Subcutaneous abdominal adipose tissue (tissue), 5 donors: Measurements from ENCODE around the gene PRELID1.

Experiments used
- H3K27ac ChIP-seq: one replicate; pipeline ENCODE4 v1.7.0; 2013; ENCODE audit warnings: low read depth, mild to moderate bottlenecking, inconsistent platforms, low read length, moderate library complexity
- H3K27me3 ChIP-seq, 5 donors: one replicate each; pipeline ENCODE4 v1.7.0; 2013; ENCODE audit warnings: low read length in 5 of 5, inconsistent platforms in 1 of 5; ENCODE audit not compliant: control insufficient read depth in 5 of 5, insufficient read depth in 4 of 5
- H3K36me3 ChIP-seq, 5 donors: one replicate each; pipeline ENCODE4 v1.7.0; 2013; ENCODE audit warnings: low read length in 5 of 5; ENCODE audit not compliant: control insufficient read depth in 5 of 5, insufficient read depth in 5 of 5
- H3K4me1 ChIP-seq, 5 donors: one replicate each; pipeline ENCODE4 v1.7.0; 2013; ENCODE audit warnings: low read length in 5 of 5, mild to moderate bottlenecking in 3 of 5, moderate library complexity in 1 of 5; ENCODE audit not compliant: control insufficient read depth in 5 of 5, insufficient read depth in 5 of 5
- H3K4me3 ChIP-seq, 5 donors: one replicate each; pipeline ENCODE4 v1.7.0; 2013; ENCODE audit warnings: low read length in 5 of 5, low read depth in 1 of 5
- H3K9ac ChIP-seq, 5 donors: one replicate each; pipeline ENCODE4 v1.7.0; 2013; ENCODE audit warnings: low read length in 5 of 5, mild to moderate bottlenecking in 4 of 5, moderate library complexity in 3 of 5
- H3K9me3 ChIP-seq, 5 donors: one replicate each; pipeline ENCODE4 v1.7.0; 2013; ENCODE audit warnings: low read length in 5 of 5; ENCODE audit not compliant: control insufficient read depth in 5 of 5
- donor health status: healthy.
- donor health status: healthy.
- donor health status: healthy.
- donor health status: healthy.
- donor health status: healthy.

The PRELID1 gene

DNA sequence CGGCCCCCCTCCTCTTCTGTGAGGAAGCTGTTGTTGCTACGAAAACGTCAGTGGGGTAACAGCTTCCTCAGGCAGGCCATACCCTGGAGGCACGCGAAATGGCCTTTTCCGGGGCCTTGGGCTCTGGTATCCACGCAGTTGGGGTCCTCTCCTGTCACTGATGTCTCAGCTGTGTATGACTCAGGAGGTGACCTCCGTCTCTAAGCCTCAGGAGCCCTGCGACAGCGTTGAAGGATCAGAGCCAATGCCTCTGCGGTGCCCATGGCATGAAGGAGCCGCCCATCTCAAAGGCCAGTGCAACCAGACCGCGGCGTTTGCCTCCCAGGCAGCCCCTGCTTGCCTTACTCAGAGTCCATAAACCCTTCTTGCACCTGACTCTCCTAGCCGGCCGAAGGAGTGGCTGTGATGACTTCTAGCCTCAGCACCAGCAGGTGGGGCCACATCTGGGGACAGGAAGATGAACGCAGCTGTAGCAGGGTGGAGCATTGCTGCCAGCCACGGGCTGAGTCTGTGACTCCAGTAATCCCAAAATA lies 9.1 kb downstream of the PRELID1 start:
- Histone ChIP-seq H3K27ac (no peak overlapping the region), H3K4me3 (peak overlapping the region in 3 of 5 donors; percentile 33 to 73 (median 67))

GRCh38 chr5:177313561-177314259 lies 10.1 kb downstream of the PRELID1 start:
- no peak overlapping the region for H3K27ac ChIP-seq
- no peaks in the 10 kb centered on the region for H3K9me3 ChIP-seq
- no peak overlapping the region for H3K9ac ChIP-seq
- H3K36me3 ChIP-seq, result peaks cover 0 to 3% (median 0%) of the 10 kb centered on the region in 5 donors
- H3K4me1 ChIP-seq, result peaks cover 0 to 35% (median 30%) of the 10 kb centered on the region in 5 donors
- H3K4me3 ChIP-seq, result no peak overlapping the region
- no peaks in the 10 kb centered on the region for H3K27me3 ChIP-seq

More for the DNA sequence above, 9.1 kb downstream of the PRELID1 start:
- Histone ChIP-seq H3K36me3 (peaks cover 0 to 3% (median 0%) of the 10 kb centered on the region in 5 donors), H3K27me3 (no peaks in the 10 kb centered on the region), H3K4me1 (peaks cover 0 to 40% (median 30%) of the 10 kb centered on the region in 5 donors), H3K9me3 (no peaks in the 10 kb centered on the region), H3K9ac (no peak overlapping the region)

GRCh38 chr5:177314376-177315342 lies 11.1 kb downstream of the PRELID1 start:
- Histone ChIP-seq H3K4me1 (peaks cover 0 to 32% (median 28%) of the 10 kb centered on the region in 5 donors), H3K9ac (no peak overlapping the region), H3K4me3 (no peak overlapping the region), H3K36me3 (peaks cover 0 to 3% (median 0%) of the 10 kb centered on the region in 5 donors), H3K27ac (no peak overlapping the region), H3K9me3 (no peaks in the 10 kb centered on the region), H3K27me3 (no peaks in the 10 kb centered on the region)

DNA sequence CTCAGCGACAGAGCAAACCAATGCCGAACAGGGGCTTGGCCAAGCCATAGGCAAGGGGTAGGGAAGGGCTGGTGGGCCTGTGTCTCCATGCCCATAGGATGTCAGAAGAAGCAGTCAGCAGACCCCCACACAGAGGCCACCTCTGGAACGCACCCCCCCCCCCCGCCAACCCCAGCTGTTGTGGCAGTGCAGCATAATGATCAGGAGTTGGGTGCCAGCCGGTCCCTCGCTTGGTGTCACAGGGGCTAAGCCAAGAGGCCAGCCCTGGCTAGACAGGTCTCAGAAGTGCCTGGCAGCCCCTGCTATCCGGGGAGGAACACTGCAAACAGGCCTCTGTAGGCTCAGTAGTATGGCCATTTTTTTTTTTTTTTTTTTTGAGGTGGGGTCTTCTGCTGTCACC lies 11.8 kb downstream of the PRELID1 start:
- Histone ChIP-seq H3K9ac (no peak overlapping the region), H3K4me1 (peaks cover 0 to 25% (median 22%) of the 10 kb centered on the region in 5 donors), H3K4me3 (no peak overlapping the region), H3K9me3 (no peaks in the 10 kb centered on the region), H3K27ac (no peak overlapping the region), H3K36me3 (peaks cover 0 to 7% (median 4%) of the 10 kb centered on the region in 5 donors), H3K27me3 (no peaks in the 10 kb centered on the region)

- Histone ChIP-seq H3K9ac (no peak overlapping the region), H3K4me3 (no peak overlapping the region), H3K36me3 (peaks cover 0 to 7% (median 5%) of the 10 kb centered on the region in 5 donors), H3K9me3 (no peaks in the 10 kb centered on the region), H3K27ac (no peak overlapping the region), H3K4me1 (peaks cover 0 to 24% (median 16%) of the 10 kb centered on the region in 5 donors), H3K27me3 (no peaks in the 10 kb centered on the region)
Measured at GRCh38 chr5:177316005-177316404, 12.4 kb downstream of the PRELID1 start.

DNA sequence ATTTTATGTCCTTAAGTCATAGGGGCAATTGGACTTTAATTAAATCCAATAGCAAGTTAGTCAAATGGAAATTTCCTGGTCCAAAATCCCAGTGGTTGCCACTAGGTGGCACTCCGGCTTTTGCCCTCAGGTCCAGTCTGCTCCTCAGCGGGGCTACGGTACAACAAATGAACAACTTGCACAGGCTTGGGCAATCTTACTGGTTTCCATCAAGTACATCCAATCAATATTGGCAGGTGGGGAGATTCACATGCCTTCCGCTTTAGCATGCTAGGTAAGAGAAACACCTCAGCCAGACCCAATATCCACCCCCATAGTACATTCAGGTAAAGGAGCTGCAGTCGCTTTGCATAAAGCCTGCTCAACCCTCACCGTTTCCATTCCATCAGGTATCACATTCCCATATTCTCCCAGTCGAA lies 14.4 kb downstream of the PRELID1 start:
- no peak overlapping the region for H3K4me3 ChIP-seq
- peaks cover 0 to 8% (median 5%) of the 10 kb centered on the region in 5 donors for H3K36me3 ChIP-seq
- H3K27ac ChIP-seq, result no peak overlapping the region
- no peaks in the 10 kb centered on the region for H3K27me3 ChIP-seq
- no peaks in the 10 kb centered on the region for H3K9me3 ChIP-seq
- H3K4me1 ChIP-seq, result peaks cover 0 to 6% (median 0%) of the 10 kb centered on the region in 5 donors
- H3K9ac ChIP-seq, result no peak overlapping the region

- H3K9me3 ChIP-seq, result no peaks in the 10 kb centered on the region
- H3K27ac ChIP-seq, result no peak overlapping the region
- H3K4me1 ChIP-seq, result peaks cover 0 to 6% (median 0%) of the 10 kb centered on the region in 5 donors
- H3K36me3 ChIP-seq, result peaks cover 0 to 8% (median 6%) of the 10 kb centered on the region in 5 donors
- H3K4me3 ChIP-seq, result no peak overlapping the region
- H3K27me3 ChIP-seq, result no peaks in the 10 kb centered on the region
- H3K9ac ChIP-seq, result no peak overlapping the region
Measured at GRCh38 chr5:177319913-177320588, 16.5 kb downstream of the PRELID1 start.

GRCh38 chr5:177320879-177321278 lies 17.3 kb downstream of the PRELID1 start:
- no peak overlapping the region for H3K9ac ChIP-seq
- H3K4me3 ChIP-seq, result no peak overlapping the region
- H3K27me3 ChIP-seq, result no peaks in the 10 kb centered on the region
- H3K36me3 ChIP-seq, result peaks cover 0 to 8% (median 6%) of the 10 kb centered on the region in 5 donors
- peaks cover 0 to 6% (median 0%) of the 10 kb centered on the region in 5 donors for H3K4me1 ChIP-seq
- no peaks in the 10 kb centered on the region for H3K9me3 ChIP-seq
- H3K27ac ChIP-seq, result no peak overlapping the region

DNA sequence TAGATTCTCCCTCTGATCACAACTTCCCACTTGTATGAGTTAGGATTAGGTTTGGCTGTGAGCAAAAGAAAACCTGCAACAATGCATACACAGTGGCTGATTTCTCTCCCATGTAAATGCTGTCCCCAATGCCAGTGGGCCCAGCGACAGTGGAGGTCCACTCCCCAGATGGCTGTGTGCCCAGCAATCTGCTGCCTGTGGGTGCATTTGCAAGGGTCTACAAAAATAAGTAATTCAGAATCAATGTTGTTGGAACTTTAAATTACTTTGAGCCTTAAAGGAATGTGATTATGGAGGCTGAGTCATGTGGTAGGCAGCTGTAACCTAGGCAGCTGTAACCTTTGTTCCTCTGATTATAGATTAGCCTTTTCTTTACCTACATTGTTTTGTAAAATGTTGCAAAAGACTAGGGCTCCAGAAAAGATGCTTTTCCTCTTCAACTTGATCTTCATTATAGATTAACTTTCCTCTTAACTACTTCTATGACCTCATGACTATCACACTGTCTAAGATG lies 22.3 kb downstream of the PRELID1 start:
- Histone ChIP-seq H3K36me3 (peaks cover 0 to 23% (median 17%) of the 10 kb centered on the region in 5 donors), H3K9me3 (no peaks in the 10 kb centered on the region), H3K4me1 (peaks cover 0 to 10% (median 0%) of the 10 kb centered on the region in 5 donors), H3K27me3 (no peaks in the 10 kb centered on the region), H3K27ac (no peak overlapping the region), H3K4me3 (no peak overlapping the region), H3K9ac (no peak overlapping the region)
